DND-41 (cell line): ENCODE results near the gene PNMA8A.

Source experiments
- CTCF ChIP-seq: IDR thresholded peaks from 2 replicates; pipeline ENCODE4 v1.5.1; 2012; ENCODE audit warnings: borderline replicate concordance, low read length, moderate library complexity, mild to moderate bottlenecking; ENCODE audit not compliant: poor library complexity, severe bottlenecking; ENCODE audit errors: extremely low read depth
- EZH2 ChIP-seq: IDR thresholded peaks from 3 replicates; pipeline ENCODE4 v1.6.1; 2012; ENCODE audit warnings: borderline replicate concordance, low read depth, mild to moderate bottlenecking, moderate library complexity, low read length, inconsistent platforms; ENCODE audit not compliant: severe bottlenecking

GRCh38 chr19:46471116-46471733 lies at the start of gene PNMA8A:
- no peak for TF ChIP-seq CTCF
- TF ChIP-seq EZH2: no peak
